Fibroblast of lung (primary cell): ENCODE data around the gene UBE2L3. TPM values are rescaled to one million over a fixed set of nuclear protein-coding genes. Genes with fewer than 3 reads are reported as not detected.
"Not testable (repeated sequence)": the region's sequence is repeated elsewhere in the genome, so short reads cannot be mapped to it uniquely, and the experiment has no call there.

Experiments
- DNase-seq, 2 donors: peaks; one replicate each; pipeline versions ENCODE4 v3.0.0 to v3.0.0-alpha.2; 2010; ENCODE audit warnings: low read depth in 2 of 2
- H2AFZ ChIP-seq: 2 replicates; pipeline ENCODE4 v1.5.1; 2012; ENCODE audit warnings: low read length, control low read depth, inconsistent platforms
- H3K27ac ChIP-seq: 2 replicates; pipeline ENCODE4 v1.5.1; 2011; ENCODE audit warnings: low read length, control low read depth; ENCODE audit not compliant: insufficient read depth
- H3K27me3 ChIP-seq: 2 replicates; pipeline ENCODE4 v1.5.1; 2011; ENCODE audit warnings: mild to moderate bottlenecking, low read length; ENCODE audit not compliant: control insufficient read depth, insufficient read depth
- H3K36me3 ChIP-seq: 2 replicates; pipeline ENCODE4 v1.5.1; 2011; ENCODE audit warnings: low read length; ENCODE audit not compliant: control insufficient read depth, insufficient read depth
- H3K4me1 ChIP-seq: 2 replicates; pipeline ENCODE4 v1.5.1; 2011; ENCODE audit warnings: low read length; ENCODE audit not compliant: control insufficient read depth, insufficient read depth; ENCODE audit errors: extremely low read depth
- H3K4me2 ChIP-seq: 2 replicates; pipeline ENCODE4 v1.5.1; 2011; ENCODE audit warnings: low read length, control low read depth; ENCODE audit not compliant: insufficient read depth; ENCODE audit errors: extremely low read depth
- H3K4me3 ChIP-seq, 4 experiments: fragments of 200-600 bp in 1 of 4; sonication (generic) in 1 of 4; replicated peaks in 1 of 4; 2 replicates each; pipeline ENCODE4 v1.5.1; 2011 to 2016; ENCODE audit warnings: low read length in 4 of 4, low read depth in 3 of 4, mild to moderate bottlenecking in 3 of 4, control low read depth in 2 of 4, inconsistent platforms in 1 of 4, mixed read lengths in 1 of 4; ENCODE audit not compliant: insufficient read depth in 1 of 4; ENCODE audit errors: control extremely low read depth in 1 of 4
- H3K79me2 ChIP-seq: 2 replicates; pipeline ENCODE4 v1.5.1; 2012; ENCODE audit warnings: mild to moderate bottlenecking, low read length, inconsistent platforms; ENCODE audit not compliant: control insufficient read depth, insufficient read depth
- H3K9ac ChIP-seq: 2 replicates; pipeline ENCODE4 v1.5.1; 2011; ENCODE audit warnings: mild to moderate bottlenecking, low read length, control low read depth; ENCODE audit not compliant: insufficient read depth
- H3K9me3 ChIP-seq: 2 replicates; pipeline ENCODE4 v1.5.1; 2012; ENCODE audit warnings: low read depth, low read length; ENCODE audit not compliant: control insufficient read depth, insufficient read depth
- H4K20me1 ChIP-seq: 2 replicates; pipeline ENCODE4 v1.5.1; 2011; ENCODE audit warnings: low read length; ENCODE audit not compliant: control insufficient read depth, insufficient read depth; ENCODE audit errors: extremely low read depth
- CTCF ChIP-seq, 2 donors: IDR thresholded peaks in 1 of 2; conservative IDR thresholded peaks in 1 of 2; 1 replicate in 1 of 2; 2 replicates in 1 of 2; pipeline ENCODE4 v1.5.1; 2011 to 2012; ENCODE audit warnings: low read length in 2 of 2, control low read depth in 1 of 2, inconsistent platforms in 1 of 2, low read depth in 1 of 2, mild to moderate bottlenecking in 1 of 2
- EZH2 ChIP-seq: IDR thresholded peaks from 2 replicates; pipeline ENCODE4 v1.5.1; 2012; ENCODE audit warnings: low read length, control low read depth, mild to moderate bottlenecking; ENCODE audit errors: missing control alignments
- polyA plus RNA-seq, 2 donors: library from polyadenylated mRNA; depleted of rRNA in 1 of 2; stranded (reverse) in 1 of 2; unstranded in 1 of 2; fragments of >200 nt; gene quantifications; 2 replicates each; pipeline ENCODE4 v1.2.1, GENCODE V29; 2011 to 2012; ENCODE audit warnings: missing spikeins in 1 of 2
- total RNA-seq: library from RNA; depleted of rRNA; stranded (reverse); fragments of >200 nt; gene quantifications from 2 replicates; pipeline ENCODE4 v1.2.1, GENCODE V29; 2014

The UBE2L3 gene
- total and polyA plus RNA-seq, 2 donors (not counting 1 experiment from before 2014, with no cell fraction given) = 23.8 to 82.4 TPM

DNA sequence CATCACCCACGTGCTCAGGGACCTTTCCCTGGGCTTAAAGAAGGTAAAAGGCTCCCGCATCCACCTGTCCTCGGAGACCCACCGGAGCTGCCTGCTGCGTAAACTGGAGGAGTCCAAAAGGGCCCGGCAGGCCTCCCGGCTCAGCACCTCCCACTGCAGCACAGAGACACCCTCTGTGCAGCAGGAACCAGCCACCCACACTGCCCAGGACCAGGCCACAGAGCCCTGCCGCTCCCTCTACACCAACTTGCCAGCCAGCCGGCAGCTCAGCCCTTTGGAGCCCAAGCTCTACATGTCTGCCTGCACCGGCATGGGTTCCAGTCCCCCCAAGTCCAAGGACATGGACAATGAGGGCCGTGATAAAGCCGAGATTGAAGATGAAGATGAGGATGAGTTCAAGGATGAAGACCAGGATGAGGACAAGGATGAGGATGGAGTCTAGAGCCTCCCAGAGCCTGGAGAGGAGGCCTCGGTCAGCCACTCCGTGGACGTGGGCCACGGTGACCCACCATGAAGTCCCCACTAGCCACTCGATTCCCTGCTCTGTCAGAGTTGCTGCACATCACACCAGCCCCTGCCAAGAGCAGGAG is 69.2 kb downstream of the UBE2L3 start:
- Histone ChIP-seq H4K20me1 (no peaks in the 10 kb centered on the region), H3K9me3 (no peaks in the 10 kb centered on the region), H3K79me2 (no peaks in the 10 kb centered on the region), H3K27ac (no peak overlapping the region), H3K9ac (no peak overlapping the region), H2AFZ (no peak overlapping the region), H3K27me3 (no peaks in the 10 kb centered on the region), H3K4me2 (no peak overlapping the region), H3K4me3 (no peak overlapping the region), H3K36me3 (no peaks in the 10 kb centered on the region), H3K4me1 (peaks cover 6% of the 10 kb centered on the region)
- no peak for DNase-seq
- TF ChIP-seq EZH2 = no peak
- no peak for TF ChIP-seq CTCF (conservative IDR thresholded peaks at IDR 0.05 in 1 of 2, IDR thresholded peaks at IDR 0.05 in 1 of 2; ENCODE audit: low read depth in 1 of 2, low read length in 2 of 2)

GRCh38 chr22:21637450-21637849 is 69.9 kb downstream of the UBE2L3 start:
- not testable (repeated sequence) for H2AFZ ChIP-seq, H3K36me3 ChIP-seq, H3K4me1 ChIP-seq, H3K4me3 ChIP-seq, H3K27me3 ChIP-seq, H4K20me1 ChIP-seq, H3K79me2 ChIP-seq, DNase-seq, H3K9me3 ChIP-seq, H3K27ac ChIP-seq, H3K9ac ChIP-seq, H3K4me2 ChIP-seq

DNA sequence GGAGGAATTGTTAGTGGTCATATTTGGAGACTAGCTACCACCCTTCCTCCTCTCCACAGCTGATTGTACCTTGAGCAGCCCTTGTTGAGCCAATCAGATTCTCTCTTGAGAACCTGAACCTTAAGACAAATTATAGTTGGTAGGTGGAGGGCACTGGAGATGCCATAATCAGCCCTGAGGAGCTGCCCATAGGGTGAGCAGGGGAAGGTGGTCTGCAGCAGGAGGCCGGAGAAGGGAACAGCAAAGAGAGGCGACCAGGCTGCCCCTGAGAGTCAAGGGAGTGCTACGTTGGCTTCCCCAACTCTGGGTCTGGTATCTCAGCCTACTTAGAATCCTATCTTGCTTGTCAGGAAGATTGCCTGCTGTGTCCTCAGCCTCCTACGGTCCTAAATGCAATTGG is 71.8 kb downstream of the UBE2L3 start:
- no peak overlapping the region for H3K4me3 ChIP-seq
- H3K36me3 ChIP-seq = peaks cover 4% of the 10 kb centered on the region
- TF ChIP-seq EZH2 (no peak), CTCF (conservative IDR thresholded peaks at IDR 0.05 in 1 of 2, IDR thresholded peaks at IDR 0.05 in 1 of 2; ENCODE audit: low read depth in 1 of 2, low read length in 2 of 2) (no peak)
- no peaks in the 10 kb centered on the region for H3K9me3 ChIP-seq
- no peak overlapping the region for H3K27ac ChIP-seq
- H3K4me2 ChIP-seq = no peak overlapping the region
- peaks cover 6% of the 10 kb centered on the region for H3K4me1 ChIP-seq
- no peaks in the 10 kb centered on the region for H3K27me3 ChIP-seq
- no peak for DNase-seq
- no peaks in the 10 kb centered on the region for H4K20me1 ChIP-seq
- H2AFZ ChIP-seq = no peak overlapping the region
- no peak overlapping the region for H3K9ac ChIP-seq
- peaks cover 5% of the 10 kb centered on the region for H3K79me2 ChIP-seq
